GM13977 (cell line): ENCODE results near the gene NDUFAF2.

Experiments
- DNase-seq: peaks from one replicate; pipeline ENCODE4 v3.0.0; 2012; ENCODE audit warnings: low spot score
- CTCF ChIP-seq: IDR thresholded peaks from 2 replicates; pipeline ENCODE4 v1.5.1; 2012; ENCODE audit warnings: mild to moderate bottlenecking, control low read depth; ENCODE audit not compliant: insufficient read depth; ENCODE audit errors: extremely low read depth, missing control alignments
- in situ Hi-C: fragments of 300-500 bp; cut with MboI; formaldehyde crosslinking; loops from one replicate; pipeline ENCODE4 v1.12.0; 2022; ENCODE audit warnings: low sequenced_read_pairs, low pct_unique_long_range_greater_than_20kb, mixed read lengths, inconsistent platforms; ENCODE audit not compliant: unreplicated experiment

NDUFAF2 gene

DNA sequence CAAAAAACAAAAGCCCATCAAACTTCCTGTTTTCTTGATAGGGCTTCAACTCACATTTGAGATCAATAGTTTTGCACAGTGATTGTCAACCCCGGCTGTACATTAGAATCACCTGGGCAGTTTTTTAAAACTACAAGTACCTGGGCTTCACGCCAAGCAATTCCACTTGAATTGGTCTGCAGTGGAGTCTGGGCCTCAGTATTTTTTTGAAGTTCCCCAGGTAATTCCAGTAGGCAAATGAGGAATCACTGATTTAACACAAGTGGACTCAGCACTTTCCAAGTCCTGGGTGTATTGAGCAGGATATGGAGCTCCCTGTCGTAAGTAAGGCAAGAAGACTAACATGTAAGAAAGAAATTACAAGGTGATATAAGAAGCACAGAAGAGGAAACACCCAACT lies 232.1 kb downstream of the NDUFAF2 start:
- no peak for TF ChIP-seq CTCF
- in situ Hi-C loops: no loop called here
- no peak for DNase-seq

GRCh38 chr5:61177716-61178115 lies 232.7 kb downstream of the NDUFAF2 start:
- in situ Hi-C loops: no loop called here
- TF ChIP-seq CTCF: no peak
- DNase-seq: no peak

GRCh38 chr5:61178702-61179101 lies 233.7 kb downstream of the NDUFAF2 start:
- no peak for TF ChIP-seq CTCF
- in situ Hi-C loops: no loop called here

DNA sequence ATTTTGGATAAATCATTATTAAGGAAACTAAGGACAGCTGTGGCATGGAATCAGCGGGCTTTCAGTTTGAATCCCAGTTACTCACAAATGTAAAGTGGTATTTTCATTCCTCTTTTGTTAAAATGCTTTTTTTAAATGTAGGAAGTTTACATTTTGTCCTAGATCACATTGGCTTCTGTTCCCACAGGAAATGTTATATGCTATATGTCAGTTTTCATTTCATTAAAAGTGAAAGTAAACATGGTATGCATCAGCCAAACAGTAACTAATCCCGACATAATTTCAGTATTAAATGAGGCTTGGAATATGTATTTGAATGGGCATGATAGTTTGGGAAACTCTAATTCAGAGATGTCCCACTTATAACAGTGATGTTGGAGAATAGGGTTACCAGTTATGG lies 235.9 kb downstream of the NDUFAF2 start:
- no peak for DNase-seq
- in situ Hi-C loops: no loop called here
- TF ChIP-seq CTCF: no peak

More at GRCh38 chr5:61178702-61179101, 233.7 kb downstream of the NDUFAF2 start:
- DNase-seq: no peak

GRCh38 chr5:61182449-61182848 lies 237.4 kb downstream of the NDUFAF2 start:
- no peak for TF ChIP-seq CTCF
- DNase-seq: no peak
- in situ Hi-C loops: no loop called here

DNA sequence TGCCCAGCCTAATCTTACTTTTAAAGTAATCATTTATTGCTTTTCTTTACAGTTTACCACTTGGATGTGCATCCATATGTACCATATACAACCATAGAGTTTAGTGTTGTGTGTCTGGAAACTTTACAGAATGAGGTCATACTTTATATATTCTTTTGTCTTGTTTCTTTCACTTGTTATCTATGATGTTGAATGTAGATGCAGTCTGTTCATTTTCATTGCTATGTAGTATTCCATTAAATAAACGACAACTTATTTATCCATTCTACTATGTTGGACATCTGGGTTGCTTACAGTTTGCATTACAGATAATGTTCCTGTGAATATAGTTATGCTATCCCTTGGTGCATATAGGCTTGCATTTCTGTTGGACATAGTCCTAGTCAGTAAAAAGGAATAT lies 238.5 kb downstream of the NDUFAF2 start:
- no peak for TF ChIP-seq CTCF
- in situ Hi-C loops: no loop called here
- no peak for DNase-seq

DNA sequence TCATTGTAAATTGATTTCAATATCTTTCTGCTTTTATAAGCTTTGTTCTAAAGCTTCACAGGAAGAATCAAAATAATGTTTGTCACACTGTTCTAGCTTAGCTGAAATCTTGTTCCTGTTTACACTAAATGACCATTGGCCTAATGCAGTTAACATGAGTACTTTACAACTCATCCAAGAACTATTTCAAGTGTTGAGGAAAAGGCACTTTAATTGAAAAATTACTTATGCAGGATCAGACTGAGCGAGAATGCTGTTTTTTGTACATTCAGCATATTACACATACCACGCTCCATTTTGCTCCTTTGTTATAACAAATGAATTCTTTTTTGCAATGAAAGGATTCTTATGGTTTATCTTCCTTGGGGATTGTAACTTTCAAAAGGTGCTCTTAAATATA lies 239.7 kb downstream of the NDUFAF2 start:
- DNase-seq: no peak
- in situ Hi-C loops: no loop called here
- TF ChIP-seq CTCF: no peak
